Astrocyte of the cerebellum (primary cell): ENCODE data around the gene MARVELD3.

ENCODE experiments used
- DNase-seq: peaks from one replicate; pipeline ENCODE4 v3.0.0-alpha.2; 2011; ENCODE audit warnings: low read depth
- H3K4me3 ChIP-seq: 2 replicates; pipeline ENCODE4 v1.5.1; 2011; ENCODE audit warnings: mild to moderate bottlenecking, low read depth, low read length, moderate library complexity
- CTCF ChIP-seq: IDR thresholded peaks from 2 replicates; pipeline ENCODE4 v1.5.1; 2012; ENCODE audit warnings: low read length, low read depth, moderate library complexity, mild to moderate bottlenecking; ENCODE audit errors: missing control alignments
- in situ Hi-C: cut with HindIII; loops from 2 replicates; pipeline ENCODE4 v1.10.0; 2017; ENCODE audit warnings: low sequenced_read_pairs

MARVELD3 gene

DNA sequence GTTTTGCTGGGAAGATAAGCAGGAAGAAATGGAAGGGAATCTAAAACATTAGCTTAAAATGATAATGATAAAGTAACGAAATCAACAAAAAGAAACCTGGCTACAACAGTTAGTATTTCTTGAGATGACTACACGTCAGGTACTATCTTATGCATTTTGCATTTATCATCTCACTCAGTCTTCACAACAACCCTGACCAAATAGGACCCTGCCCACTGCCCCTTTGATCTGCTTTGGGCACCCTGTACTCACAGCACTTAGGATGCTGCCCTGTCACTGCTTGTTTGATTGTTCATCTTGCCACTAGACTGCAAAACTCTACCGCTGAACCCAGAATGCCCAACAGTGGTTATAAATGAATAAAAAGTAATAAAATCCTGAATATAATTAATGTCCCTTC, 45.2 kb downstream of the MARVELD3 start:
- in situ Hi-C loops: no loop called here
- H3K4me3 ChIP-seq: no peak overlapping the region
- TF ChIP-seq CTCF: no peak
- DNase-seq: no peak

- TF ChIP-seq CTCF: no peak
- no peak for DNase-seq
- H3K4me3 ChIP-seq: no peak overlapping the region
- in situ Hi-C loops: no loop called here
These were observed 46.1 kb downstream of the MARVELD3 start for GRCh38 chr16:71672125-71672524.

- in situ Hi-C loops: no loop called here
- DNase-seq: no peak
- no peak for TF ChIP-seq CTCF
- H3K4me3 ChIP-seq: no peak overlapping the region
These were observed 47.0 kb downstream of the MARVELD3 start for GRCh38 chr16:71672803-71673581.

DNA sequence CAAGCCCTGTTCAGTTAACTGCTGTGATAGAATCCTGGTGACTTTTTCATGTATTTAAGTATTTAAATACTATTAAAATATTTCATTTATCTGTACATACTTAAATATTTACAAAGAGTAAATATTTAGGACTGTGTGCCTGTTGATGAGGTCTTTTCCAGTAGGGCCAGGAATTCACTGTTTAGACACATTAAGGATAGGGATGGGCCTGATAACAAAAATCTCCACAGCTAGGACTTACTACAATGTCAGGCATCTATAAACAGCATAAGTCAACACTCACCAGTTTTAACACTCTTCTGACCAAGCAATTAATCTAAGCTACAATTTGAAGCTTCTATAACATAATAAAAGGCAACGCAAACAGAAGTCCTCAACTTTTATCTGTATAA, 47.6 kb downstream of the MARVELD3 start:
- no peak for TF ChIP-seq CTCF
- no peak overlapping the region for H3K4me3 ChIP-seq
- DNase-seq: no peak
- in situ Hi-C loops: no loop called here

DNA sequence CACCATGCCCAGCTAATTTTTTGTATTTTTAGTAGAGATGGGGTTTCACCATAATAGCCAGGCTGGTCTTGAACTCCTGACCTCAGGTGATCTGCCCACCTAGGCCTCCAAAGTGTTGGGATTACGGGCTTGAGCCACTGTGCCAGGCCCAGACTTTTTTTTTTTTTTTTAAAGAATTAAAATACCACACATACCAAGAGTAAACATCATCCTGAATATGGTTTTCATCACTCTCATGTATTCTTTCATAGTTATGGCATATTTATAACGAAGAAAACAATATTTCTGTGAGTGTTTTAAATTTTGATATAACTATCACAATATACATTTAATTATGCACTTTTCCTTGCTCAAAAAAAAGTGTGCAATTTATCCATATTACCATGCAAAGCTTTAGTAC, 48.2 kb downstream of the MARVELD3 start:
- in situ Hi-C loops: no loop called here
- no peak overlapping the region for H3K4me3 ChIP-seq
- DNase-seq: no peak
- TF ChIP-seq CTCF: no peak

GRCh38 chr16:71675380-71675779, 49.4 kb downstream of the MARVELD3 start:
- H3K4me3 ChIP-seq: no peak overlapping the region
- DNase-seq: no peak
- no peak for TF ChIP-seq CTCF
- in situ Hi-C loops: no loop called here
